Upper lobe of left lung (tissue), 4 donors: ENCODE data around the gene KMT2B.

Source experiments
- POLR2A ChIP-seq, 4 donors: fragments of 450-650 bp; IDR thresholded peaks; one replicate each; pipeline ENCODE4 v1.5.1; 2016 to 2017; ENCODE audit warnings: antibody characterized with exemption in 4 of 4, mild to moderate bottlenecking in 2 of 4
- TF ChIP-seq, protein P1 (sequence below), 6 experiments: fragments of 450-650 bp in 4 of 6; fragments of 200-600 bp in 2 of 6; sonication (generic) in 2 of 6; IDR thresholded peaks; one replicate each; pipeline ENCODE4 v1.5.1; 2016 to 2019; ENCODE audit warnings: antibody characterized with exemption in 6 of 6

DNA sequence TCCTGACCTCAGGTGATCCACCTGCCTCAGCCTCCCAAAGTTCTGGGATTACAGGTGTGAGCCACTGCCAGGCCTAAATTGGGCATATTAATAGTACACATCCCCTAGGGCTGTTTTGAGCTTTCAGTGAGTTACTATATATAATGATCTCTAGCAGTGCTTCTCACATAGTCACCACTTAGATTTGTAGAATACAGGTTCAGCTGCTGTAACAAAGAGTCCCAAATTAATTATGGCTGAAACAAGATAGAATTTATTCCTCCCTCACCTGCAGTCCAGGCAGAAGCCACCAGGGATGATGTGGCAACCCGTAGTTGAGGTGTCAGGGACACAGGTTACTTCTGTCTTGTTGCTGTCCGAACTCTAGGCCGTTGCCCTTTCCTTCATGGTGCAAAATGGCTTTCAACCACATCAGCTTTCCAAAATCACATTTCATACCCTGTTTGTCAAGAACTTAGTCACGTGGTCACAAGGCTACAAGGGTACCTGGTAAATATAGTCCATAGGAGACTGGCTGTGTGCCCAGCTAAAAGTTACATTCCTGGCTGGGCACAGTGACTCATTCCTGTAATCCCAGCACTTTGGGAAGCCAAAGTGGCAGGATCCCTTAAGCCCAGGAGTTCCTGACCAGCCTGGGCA, 43.0 kb downstream of the KMT2B start:
- TF ChIP-seq, protein P1, sequence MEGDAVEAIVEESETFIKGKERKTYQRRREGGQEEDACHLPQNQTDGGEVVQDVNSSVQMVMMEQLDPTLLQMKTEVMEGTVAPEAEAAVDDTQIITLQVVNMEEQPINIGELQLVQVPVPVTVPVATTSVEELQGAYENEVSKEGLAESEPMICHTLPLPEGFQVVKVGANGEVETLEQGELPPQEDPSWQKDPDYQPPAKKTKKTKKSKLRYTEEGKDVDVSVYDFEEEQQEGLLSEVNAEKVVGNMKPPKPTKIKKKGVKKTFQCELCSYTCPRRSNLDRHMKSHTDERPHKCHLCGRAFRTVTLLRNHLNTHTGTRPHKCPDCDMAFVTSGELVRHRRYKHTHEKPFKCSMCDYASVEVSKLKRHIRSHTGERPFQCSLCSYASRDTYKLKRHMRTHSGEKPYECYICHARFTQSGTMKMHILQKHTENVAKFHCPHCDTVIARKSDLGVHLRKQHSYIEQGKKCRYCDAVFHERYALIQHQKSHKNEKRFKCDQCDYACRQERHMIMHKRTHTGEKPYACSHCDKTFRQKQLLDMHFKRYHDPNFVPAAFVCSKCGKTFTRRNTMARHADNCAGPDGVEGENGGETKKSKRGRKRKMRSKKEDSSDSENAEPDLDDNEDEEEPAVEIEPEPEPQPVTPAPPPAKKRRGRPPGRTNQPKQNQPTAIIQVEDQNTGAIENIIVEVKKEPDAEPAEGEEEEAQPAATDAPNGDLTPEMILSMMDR (IDR thresholded peaks at IDR 0.05), result no peak
- no peak for TF ChIP-seq POLR2A (IDR thresholded peaks at IDR 0.05)
